Caco-2 (cell line): ENCODE data around the gene CISH. TPM values are rescaled to one million over a fixed set of nuclear protein-coding genes. Genes with fewer than 3 reads are reported as not detected.

Experiments used
- BruUV-seq: library from RNA; stranded (reverse); fragments of 400-500 nt; replicated peaks from 2 replicates; lab custom pipeline; 2021; lab: Mats Ljungman, UMichigan
- CTCF ChIA-PET: fragments of 300-600 bp; sonication (Branson Sonifier 250); formaldehyde crosslinking; loops from one replicate; lab custom pipeline; 2022; ENCODE audit warnings: antibody characterized with exemption; lab: Charles Lee
- POLR2A ChIA-PET: fragments of 300-600 bp; sonication (Branson Sonifier 250); formaldehyde crosslinking; loops from one replicate; lab custom pipeline; 2022; ENCODE audit warnings: antibody characterized with exemption; lab: Charles Lee
- DNase-seq, 2 experiments: peaks; one replicate each; pipeline versions ENCODE4 v3.0.0 to v3.0.0-alpha.2; 2020 to 2022
- H3K27me3 ChIP-seq: replicated peaks from 2 replicates; pipeline ENCODE4 v1.6.0; 2011; ENCODE audit warnings: low read length; ENCODE audit not compliant: control insufficient read depth, insufficient read depth
- H3K36me3 ChIP-seq: 2 replicates; pipeline ENCODE4 v1.5.1; 2011; ENCODE audit warnings: low read length; ENCODE audit not compliant: control insufficient read depth, insufficient read depth
- H3K4me1 ChIP-seq: fragments of 250-450 bp; sonication (Bioruptor Pico); 2 replicates; pipeline ENCODE4 v1.5.1; 2020; ENCODE audit warnings: mild to moderate bottlenecking
- H3K4me3 ChIP-seq: 2 replicates; pipeline ENCODE4 v1.5.1; 2011; ENCODE audit warnings: low read depth, mild to moderate bottlenecking, control low read depth, low read length
- H3K9me3 ChIP-seq: fragments of 250-450 bp; sonication (Bioruptor Pico); 2 replicates; pipeline ENCODE4 v1.5.1; 2020; ENCODE audit warnings: mild to moderate bottlenecking, moderate library complexity
- H3K27ac Mint-ChIP-seq: one replicate; pipeline ENCODE4 v1.8.0; 2022; ENCODE audit warnings: mixed read lengths; ENCODE audit not compliant: unreplicated experiment
- H3K27me3 Mint-ChIP-seq: one replicate; pipeline ENCODE4 v1.8.0; 2022; ENCODE audit warnings: mixed read lengths; ENCODE audit not compliant: insufficient read depth, unreplicated experiment
- H3K36me3 Mint-ChIP-seq: one replicate; pipeline ENCODE4 v1.8.0; 2022; ENCODE audit warnings: mild to moderate bottlenecking, mixed read lengths; ENCODE audit not compliant: insufficient read depth, unreplicated experiment
- H3K4me1 Mint-ChIP-seq: one replicate; pipeline ENCODE4 v1.8.0; 2022; ENCODE audit warnings: low read depth, mixed read lengths; ENCODE audit not compliant: unreplicated experiment
- H3K4me3 Mint-ChIP-seq: one replicate; pipeline ENCODE4 v1.8.0; 2022; ENCODE audit warnings: mild to moderate bottlenecking, moderate library complexity, mixed read lengths; ENCODE audit not compliant: unreplicated experiment
- H3K9me3 Mint-ChIP-seq: one replicate; pipeline ENCODE4 v1.8.0; 2022; ENCODE audit warnings: mixed read lengths; ENCODE audit not compliant: unreplicated experiment
- CTCF ChIP-seq, 2 experiments: fragments of 200-600 bp in 1 of 2; IDR thresholded peaks; 1 replicate in 1 of 2; 2 replicates in 1 of 2; pipeline versions ENCODE4 v1.5.1 to v1.8.0; 2011 to 2022; ENCODE audit warnings: antibody characterized with exemption in 1 of 2, control low read depth in 1 of 2, inconsistent platforms in 1 of 2, low read depth in 1 of 2, low read length in 1 of 2, mild to moderate bottlenecking in 1 of 2, moderate library complexity in 1 of 2; ENCODE audit not compliant: insufficient read depth in 1 of 2, severe bottlenecking in 1 of 2, unreplicated experiment in 1 of 2
- intact Hi-C: fragments of 100-400 bp; cut with micrococcal nuclease; formaldehyde crosslinking; loops from one replicate; pipeline ENCODE4 v1.10.0; 2022; ENCODE audit not compliant: unreplicated experiment
- total RNA-seq: library from RNA; stranded (reverse); gene quantifications from 2 replicates; pipeline ENCODE4 v1.2.3, GENCODE V29; 2022

CISH gene
- total RNA-seq, 1 experiment from 2014 or later: 2.9 TPM

- no TSS peak for BruUV-seq
- TF ChIP-seq CTCF (IDR thresholded peaks at IDR 0.05; ENCODE audit: insufficient read depth in 1 of 2, low read depth in 1 of 2, low read length in 1 of 2, severe bottlenecking in 1 of 2, unreplicated experiment in 1 of 2): no peak
- Histone ChIP-seq H3K9me3 (no peaks in the 10 kb centered on the region), H3K4me1 (0 out of 2 replicates have a peak, but pooled peaks cover 5% of the 10 kb centered on the region), H3K27me3 (no peaks in the 10 kb centered on the region), H3K4me3 (no peak overlapping the region), H3K36me3 (0 out of 2 replicates have a peak, but pooled peaks cover 1% of the 10 kb centered on the region)
- H3K4me1 Mint-ChIP-seq: no peaks in the 10 kb centered on the region
- no peak for DNase-seq
- intact Hi-C loops: no loop called here
- ChIA-PET POLR2A (interaction anchor here (0.6 kb wide), 1 partner anchor 45 kb away, joined by 5 read pairs; the partner anchor contains the start of gene MAPKAPK3), CTCF (interaction anchor here (0.5 to 3.6 kb wide), 4 partner anchors 30 to 44 kb away, joined by 3 to 27 read pairs (median 4); partner anchors contain the start of gene CISH)
- H3K27ac Mint-ChIP-seq: no peak overlapping the region
- H3K9me3 Mint-ChIP-seq: no peaks in the 10 kb centered on the region
- H3K27me3 Mint-ChIP-seq: no peaks in the 10 kb centered on the region
- H3K36me3 Mint-ChIP-seq: peaks cover 17% of the 10 kb centered on the region
- no peak overlapping the region for H3K4me3 Mint-ChIP-seq
Measured at GRCh38 chr3:50571486-50571885, 40.1 kb downstream of the CISH start.

GRCh38 chr3:50570508-50571279, 40.9 kb downstream of the CISH start:
- no peak overlapping the region for H3K4me3 ChIP-seq
- intact Hi-C loops: no loop called here
- H3K9me3 ChIP-seq: no peaks in the 10 kb centered on the region
- H3K9me3 Mint-ChIP-seq: no peaks in the 10 kb centered on the region
- ChIA-PET CTCF (interaction anchor here (0.5 to 3.6 kb wide), 6 partner anchors 31 to 258 kb away, joined by 3 to 27 read pairs (median 4); partner anchors contain the start of gene CISH), POLR2A (interaction anchor here (0.6 kb wide), 1 partner anchor 46 kb away, joined by 5 read pairs; the partner anchor contains the start of gene MAPKAPK3)
- H3K27ac Mint-ChIP-seq: no peak overlapping the region
- TF ChIP-seq CTCF (IDR thresholded peaks at IDR 0.05; ENCODE audit: insufficient read depth in 1 of 2, low read depth in 1 of 2, low read length in 1 of 2, severe bottlenecking in 1 of 2, unreplicated experiment in 1 of 2): no peak
- H3K36me3 Mint-ChIP-seq: peaks cover 17% of the 10 kb centered on the region
- no peaks in the 10 kb centered on the region for H3K4me1 Mint-ChIP-seq
- peaks cover 2% of the 10 kb centered on the region for H3K27me3 Mint-ChIP-seq
- H3K4me1 ChIP-seq: 0 out of 2 replicates have a peak, but pooled peaks cover 5% of the 10 kb centered on the region
- no TSS peak for BruUV-seq
- H3K27me3 ChIP-seq: no peaks in the 10 kb centered on the region
- peak overlapping the region; percentile 94 for H3K4me3 Mint-ChIP-seq
- 0 out of 2 replicates have a peak, but pooled peaks cover 1% of the 10 kb centered on the region for H3K36me3 ChIP-seq
- DNase-seq: no peak

GRCh38 chr3:50568947-50569749, 42.4 kb downstream of the CISH start, which contains the start of gene HEMK1:
Gene HEMK1 (plus strand): TSS chr3:50569522. CDS start chr3:50571105, 1,583 bp downstream.
- Histone ChIP-seq H3K9me3 (no peaks in the 10 kb centered on the region), H3K4me1 (0 out of 2 replicates have a peak, but pooled peaks cover 5% of the 10 kb centered on the region), H3K36me3 (0 out of 2 replicates have a peak, but pooled peaks cover 1% of the 10 kb centered on the region), H3K4me3 (peak within 1 kb of the TSS; percentile 92), H3K27me3 (no peaks in the 10 kb centered on the region)
- Mint-ChIP-seq H3K4me3 (peak within 1 kb of the TSS; percentile 94), H3K9me3 (no peaks in the 10 kb centered on the region), H3K27ac (peak within 1 kb of the TSS; percentile 97), H3K4me1 (no peaks in the 10 kb centered on the region), H3K36me3 (peaks cover 17% of the 10 kb centered on the region), H3K27me3 (peaks cover 3% of the 10 kb centered on the region)
- DNase-seq: peak; percentile 96 to 97
- TF ChIP-seq CTCF (IDR thresholded peaks at IDR 0.05; ENCODE audit: insufficient read depth in 1 of 2, low read depth in 1 of 2, low read length in 1 of 2, severe bottlenecking in 1 of 2, unreplicated experiment in 1 of 2): no peak
- no TSS peak for BruUV-seq
- CTCF ChIA-PET: interaction anchor here (1.1 to 3.6 kb wide), 8 partner anchors 9 to 219 kb away, joined by 3 to 27 read pairs (median 5); partner anchors contain the start of genes CISH, CYB561D2 and NPRL2
- POLR2A ChIA-PET: interaction anchor here (0.5 to 1.5 kb wide), 12 partner anchors 9 to 816 kb away, joined by 3 to 21 read pairs (median 5); partner anchors contain the start of genes CISH and MANF
- intact Hi-C loops: no loop called here
